Pulmonary artery endothelial cell (primary cell): Measurements from ENCODE around the gene COA3. TPM values are rescaled to one million over a fixed set of nuclear protein-coding genes. Genes with fewer than 3 reads are reported as not detected.
"Not testable (repeated sequence)": the region's sequence is repeated elsewhere in the genome, so short reads cannot be mapped to it uniquely, and the experiment has no call there.

Experiments used
- DNase-seq: peaks from one replicate; pipeline ENCODE4 v3.0.0-alpha.2; 2011; ENCODE audit warnings: low read depth, low spot score
- total RNA-seq: library from RNA; depleted of rRNA; stranded (reverse); fragments of >200 nt; gene quantifications from 2 replicates; pipeline ENCODE4 v1.2.3, GENCODE V29; 2014

COA3 gene
- total RNA-seq, 1 donor from 2014 or later = 73.5 TPM

- DNase-seq = no peak
Measured at GRCh38 chr17:42782166-42783061, 16.1 kb downstream of the COA3 start.

GRCh38 chr17:42781639-42782165 lies 16.8 kb downstream of the COA3 start:
- no peak for DNase-seq

- DNase-seq = no peak
Measured at GRCh38 chr17:42780851-42781638, 17.5 kb downstream of the COA3 start.

- DNase-seq = no peak
Measured at GRCh38 chr17:42779936-42780850, 18.3 kb downstream of the COA3 start, which contains the start of gene WNK4. WNK4 (plus strand) TSS chr17:42780610; CDS start chr17:42780699, 89 bp downstream.

GRCh38 chr17:42779304-42779935 lies 19.1 kb downstream of the COA3 start:
- DNase-seq = no peak

GRCh38 chr17:42778570-42778969 lies 19.9 kb downstream of the COA3 start:
- DNase-seq = no peak

- DNase-seq = no peak
Measured at GRCh38 chr17:42775534-42776098, 22.9 kb downstream of the COA3 start.

- DNase-seq = no peak
Measured at GRCh38 chr17:42774066-42774745, 24.3 kb downstream of the COA3 start.

GRCh38 chr17:42773290-42774035 lies 25.0 kb downstream of the COA3 start, which contains the start of gene VPS25:
VPS25 (plus strand) TSS chr17:42773449; CDS start chr17:42773476, 27 bp downstream.
- no peak for DNase-seq

GRCh38 chr17:42772945-42773289 lies 25.6 kb downstream of the COA3 start:
- no peak for DNase-seq

- not testable (repeated sequence) for DNase-seq
Measured at GRCh38 chr17:42769964-42770363, 28.5 kb downstream of the COA3 start.

GRCh38 chr17:42768006-42768405 lies 30.5 kb downstream of the COA3 start:
- DNase-seq = not testable (repeated sequence)

GRCh38 chr17:42767512-42767911 lies 31.0 kb downstream of the COA3 start:
- DNase-seq = no peak

GRCh38 chr17:42766124-42766523 lies 32.4 kb downstream of the COA3 start:
- no peak for DNase-seq

GRCh38 chr17:42761638-42762037 lies 36.9 kb downstream of the COA3 start:
- no peak for DNase-seq

- DNase-seq = no peak
Measured at GRCh38 chr17:42760652-42761581, 37.6 kb downstream of the COA3 start, which contains the start of gene RAMP2. RAMP2 (plus strand) TSS chr17:42761227; CDS start chr17:42761262, 35 bp downstream.

- no peak for DNase-seq
Measured at GRCh38 chr17:42759982-42760651, 38.4 kb downstream of the COA3 start.
